C4-2B (cell line): ENCODE results near the gene SEZ6.

Experiments used
- H3K27ac ChIP-seq: fragments of 450-650 bp; 2 replicates; pipeline ENCODE4 v1.5.1; 2017
- ZFX ChIP-seq: fragments of 450-650 bp; IDR thresholded peaks from 2 replicates; pipeline ENCODE4 v1.6.1; 2017
- TF ChIP-seq, protein P1 (sequence below): fragments of 450-650 bp; conservative IDR thresholded peaks from 2 replicates; pipeline ENCODE4 v1.5.1; 2017; ENCODE audit warnings: mild to moderate bottlenecking

Gene SEZ6

DNA sequence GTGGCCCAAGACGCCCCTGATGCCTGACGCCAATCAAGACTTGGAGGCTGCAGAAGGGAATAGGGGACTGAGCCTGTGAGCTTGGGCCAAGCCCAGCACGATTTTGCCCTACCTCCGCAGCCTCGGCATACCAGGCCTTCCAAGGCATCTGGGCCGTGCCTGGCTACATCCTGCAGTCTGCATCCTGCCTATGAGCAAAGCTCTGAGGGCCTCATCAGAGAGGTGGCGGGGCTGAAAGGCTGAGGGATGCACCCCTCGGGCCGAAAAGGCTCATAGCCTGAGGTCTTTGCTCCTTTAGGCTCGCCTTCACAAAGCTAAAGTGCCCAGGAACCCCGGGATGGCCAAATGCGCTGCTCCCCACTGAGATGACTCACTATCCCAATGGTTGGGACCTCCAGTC, 2.5 kb downstream of the SEZ6 start:
- no peak overlapping the region for H3K27ac ChIP-seq
- TF ChIP-seq, protein P1, sequence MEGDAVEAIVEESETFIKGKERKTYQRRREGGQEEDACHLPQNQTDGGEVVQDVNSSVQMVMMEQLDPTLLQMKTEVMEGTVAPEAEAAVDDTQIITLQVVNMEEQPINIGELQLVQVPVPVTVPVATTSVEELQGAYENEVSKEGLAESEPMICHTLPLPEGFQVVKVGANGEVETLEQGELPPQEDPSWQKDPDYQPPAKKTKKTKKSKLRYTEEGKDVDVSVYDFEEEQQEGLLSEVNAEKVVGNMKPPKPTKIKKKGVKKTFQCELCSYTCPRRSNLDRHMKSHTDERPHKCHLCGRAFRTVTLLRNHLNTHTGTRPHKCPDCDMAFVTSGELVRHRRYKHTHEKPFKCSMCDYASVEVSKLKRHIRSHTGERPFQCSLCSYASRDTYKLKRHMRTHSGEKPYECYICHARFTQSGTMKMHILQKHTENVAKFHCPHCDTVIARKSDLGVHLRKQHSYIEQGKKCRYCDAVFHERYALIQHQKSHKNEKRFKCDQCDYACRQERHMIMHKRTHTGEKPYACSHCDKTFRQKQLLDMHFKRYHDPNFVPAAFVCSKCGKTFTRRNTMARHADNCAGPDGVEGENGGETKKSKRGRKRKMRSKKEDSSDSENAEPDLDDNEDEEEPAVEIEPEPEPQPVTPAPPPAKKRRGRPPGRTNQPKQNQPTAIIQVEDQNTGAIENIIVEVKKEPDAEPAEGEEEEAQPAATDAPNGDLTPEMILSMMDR, result no peak
- TF ChIP-seq ZFX, result no peak

DNA sequence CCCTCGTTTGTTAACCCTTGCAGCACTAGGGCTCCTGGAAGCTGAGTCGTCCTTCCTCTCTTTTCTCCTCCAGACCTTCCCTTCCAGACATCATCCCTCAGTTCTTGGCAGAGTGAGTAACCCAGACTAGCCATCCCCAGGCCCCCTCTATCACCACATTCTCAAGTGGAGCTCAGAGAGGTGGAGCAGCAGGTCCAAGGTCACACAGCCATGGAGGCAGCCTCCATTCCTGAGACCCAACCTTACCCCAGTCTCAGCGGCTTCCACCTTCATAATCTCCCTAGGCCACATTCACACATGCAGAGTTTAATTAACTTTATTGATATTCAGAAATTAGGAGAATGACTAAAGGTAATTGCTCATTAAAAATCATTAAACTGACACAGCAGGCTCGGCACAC, 3.0 kb downstream of the SEZ6 start:
- TF ChIP-seq, protein P1, result no peak
- no peak for TF ChIP-seq ZFX
- no peak overlapping the region for H3K27ac ChIP-seq

DNA sequence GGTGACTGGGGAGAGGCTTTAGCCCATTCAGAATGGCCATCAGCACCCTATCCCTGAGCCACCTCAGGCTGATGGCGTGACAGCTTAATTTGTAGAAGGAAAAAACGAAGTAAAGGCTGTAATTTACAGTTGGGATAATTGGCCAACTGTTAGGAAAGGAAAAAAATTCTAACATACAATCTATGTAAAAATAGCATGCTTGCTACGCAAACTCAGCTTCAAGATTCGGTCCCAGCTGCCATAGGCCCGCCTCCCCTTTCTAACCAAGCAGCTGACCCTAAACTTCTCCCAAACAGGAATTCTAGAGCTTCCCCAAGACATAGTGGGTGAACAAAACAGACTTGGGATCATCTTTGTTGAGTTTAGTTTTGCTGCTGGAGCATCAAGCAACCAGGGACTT, 4.9 kb downstream of the SEZ6 start:
- H3K27ac ChIP-seq, result no peak overlapping the region
- TF ChIP-seq, protein P1, result no peak
- no peak for TF ChIP-seq ZFX

DNA sequence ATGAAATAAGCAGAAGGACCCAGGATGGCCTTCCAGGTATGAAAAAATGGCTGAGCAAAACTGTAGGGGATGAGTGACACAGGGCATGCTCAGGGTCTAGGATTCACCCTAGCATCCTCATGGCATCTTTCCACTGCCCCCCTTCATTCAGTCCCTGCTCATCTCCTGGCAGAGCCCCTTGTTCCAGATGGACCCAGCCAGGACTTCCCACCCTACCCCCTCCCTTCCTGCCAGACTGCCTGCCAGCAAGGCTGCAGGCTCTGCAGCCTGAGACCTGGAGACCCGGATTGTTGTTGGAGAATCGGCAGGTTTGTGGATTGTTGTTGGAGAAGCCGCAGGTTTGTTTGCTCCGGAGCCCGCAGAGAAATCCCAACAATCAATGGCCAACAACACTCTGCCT, 6.6 kb downstream of the SEZ6 start:
- H3K27ac ChIP-seq, result no peak overlapping the region
- TF ChIP-seq ZFX, result no peak
- TF ChIP-seq, protein P1, result no peak

DNA sequence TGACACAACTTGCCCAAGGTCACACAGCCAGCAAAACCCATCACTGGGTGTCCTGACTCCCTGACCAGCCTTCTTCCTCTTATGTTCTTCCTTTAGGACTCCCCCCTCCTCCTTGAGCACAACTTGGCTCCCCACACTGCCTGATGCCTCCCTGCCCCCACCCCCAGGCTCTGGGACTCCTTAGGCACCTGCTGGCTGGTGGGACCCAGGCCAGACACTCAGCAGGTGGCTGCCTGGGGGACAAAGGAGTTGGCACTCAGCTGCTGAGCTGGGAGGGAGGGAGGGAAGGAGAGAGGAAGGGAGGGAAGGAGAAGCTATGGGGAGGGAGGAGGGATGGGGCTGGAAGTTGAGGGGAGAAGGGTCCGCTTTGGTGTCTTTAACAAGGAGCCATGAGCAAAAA, 8.0 kb downstream of the SEZ6 start:
- H3K27ac ChIP-seq, result no peak overlapping the region

DNA sequence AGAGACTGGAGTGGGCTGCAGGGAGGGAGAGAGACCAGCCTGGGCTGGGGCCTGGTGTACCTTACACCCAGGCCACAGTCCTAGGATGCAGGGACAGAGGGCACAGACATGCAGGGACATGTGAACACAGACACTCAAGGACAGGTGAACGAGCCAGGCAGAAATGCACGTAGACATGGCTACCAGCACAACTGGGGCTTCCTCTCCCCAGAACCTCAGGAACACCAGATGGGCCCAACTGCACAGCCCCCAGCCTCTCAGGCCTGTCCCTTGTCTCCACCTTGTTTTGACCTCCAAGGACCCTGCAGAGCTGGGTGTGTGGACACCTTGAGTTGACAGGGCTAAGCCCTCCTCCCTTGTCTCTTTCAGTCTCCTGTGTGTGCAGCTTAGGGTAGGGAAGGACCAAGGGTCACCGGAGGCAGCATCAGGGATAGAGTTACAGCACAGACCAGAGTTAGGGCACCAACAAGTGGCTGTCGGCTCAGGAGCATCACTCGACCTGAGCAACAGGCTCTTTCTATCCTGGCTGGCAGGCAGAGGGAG, 9.2 kb downstream of the SEZ6 start:
- no peak for TF ChIP-seq ZFX
- no peak overlapping the region for H3K27ac ChIP-seq

More for the DNA sequence above, 8.0 kb downstream of the SEZ6 start:
- no peak for TF ChIP-seq ZFX
- TF ChIP-seq, protein P1, result no peak

DNA sequence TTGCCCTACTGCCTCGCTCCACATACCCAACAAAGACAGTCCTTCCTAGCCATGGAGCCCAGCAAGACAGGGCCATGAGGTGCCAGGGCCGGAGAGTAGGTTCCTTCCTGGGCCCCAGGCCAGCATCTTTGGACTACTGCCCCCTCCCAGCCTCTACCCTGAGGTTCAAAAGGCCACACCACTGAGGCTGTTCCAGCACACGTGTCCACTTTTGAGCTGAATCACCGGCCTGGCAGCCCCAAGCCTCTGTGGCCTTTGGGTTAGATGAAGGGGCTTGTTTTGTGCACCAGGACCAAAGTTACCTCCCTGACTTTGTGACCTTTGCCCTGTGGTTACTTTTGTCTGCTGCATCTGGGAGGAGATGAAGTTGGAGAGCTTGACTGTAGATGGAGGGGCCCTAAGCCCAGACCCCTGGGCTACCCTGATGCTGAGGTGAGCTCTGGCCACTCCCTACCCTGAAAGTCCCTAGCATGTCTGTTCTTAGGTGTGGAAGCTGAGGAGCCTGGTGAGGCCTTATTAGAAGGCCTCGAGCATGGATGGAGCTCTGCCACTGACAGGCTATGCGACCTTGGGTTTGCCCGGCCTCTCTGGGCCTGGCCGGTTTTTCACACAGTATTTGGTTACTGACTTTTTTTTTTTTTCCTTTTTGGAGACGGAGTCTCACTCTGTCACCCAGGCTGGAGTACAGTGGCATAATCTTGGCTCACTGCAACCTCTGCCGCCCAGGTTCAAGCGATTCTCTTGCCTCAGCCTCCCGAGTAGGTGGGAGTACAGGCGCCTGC, 12.0 kb downstream of the SEZ6 start:
- H3K27ac ChIP-seq, result no peak overlapping the region
- TF ChIP-seq, protein P1, result no peak
- no peak for TF ChIP-seq ZFX
